DND-41 (cell line): ENCODE data around the gene COBL.

Source experiments
- ATAC-seq: fragments of 200-7000 bp; cut with Tn5 transposase; 3 replicates; pipeline ENCODE4 v1.9.1; 2021; ENCODE audit warnings: low read depth; ENCODE audit not compliant: insufficient read depth
- DNase-seq: peaks from one replicate; pipeline ENCODE4 v3.0.0-alpha.2; 2020
- H2AFZ ChIP-seq: 2 replicates; pipeline ENCODE4 v1.6.0; 2012; ENCODE audit warnings: low read depth, low read length
- H3K27ac ChIP-seq: 2 replicates; pipeline ENCODE4 v1.5.1; 2012; ENCODE audit warnings: low read length, inconsistent platforms
- H3K27me3 ChIP-seq: fragments of 200-600 bp; sonication (generic); 2 replicates; pipeline ENCODE4 v1.6.0; 2012; ENCODE audit warnings: low read length, mild to moderate bottlenecking, inconsistent platforms; ENCODE audit not compliant: insufficient read depth, poor library complexity
- H3K36me3 ChIP-seq: 2 replicates; pipeline ENCODE4 v1.5.1; 2012; ENCODE audit warnings: low read length, inconsistent platforms; ENCODE audit not compliant: insufficient read depth
- H3K4me1 ChIP-seq: 2 replicates; pipeline ENCODE4 v1.5.1; 2012; ENCODE audit warnings: mild to moderate bottlenecking, low read length; ENCODE audit not compliant: insufficient read depth
- H3K4me2 ChIP-seq: 2 replicates; pipeline ENCODE4 v1.6.0; 2012; ENCODE audit warnings: mild to moderate bottlenecking, moderate library complexity, low read length, inconsistent platforms; ENCODE audit not compliant: insufficient read depth
- H3K4me3 ChIP-seq, 2 experiments: fragments of 200-600 bp in 1 of 2; shearing (Covaris generic) in 1 of 2; 2 replicates each; pipeline ENCODE4 v1.5.1; 2012 to 2016; ENCODE audit warnings: inconsistent platforms in 2 of 2, low read length in 2 of 2, mild to moderate bottlenecking in 2 of 2, low read depth in 1 of 2, moderate library complexity in 1 of 2
- H3K79me2 ChIP-seq: 2 replicates; pipeline ENCODE4 v1.6.0; 2012; ENCODE audit warnings: low read length, inconsistent platforms; ENCODE audit not compliant: insufficient read depth
- H3K9ac ChIP-seq: 2 replicates; pipeline ENCODE4 v1.6.0; 2012; ENCODE audit warnings: low read depth, mild to moderate bottlenecking, inconsistent platforms, low read length, moderate library complexity
- H3K9me3 ChIP-seq: 2 replicates; pipeline ENCODE4 v1.5.1; 2012; ENCODE audit warnings: low read length, moderate library complexity, mild to moderate bottlenecking, inconsistent platforms; ENCODE audit not compliant: insufficient read depth, severe bottlenecking
- H4K20me1 ChIP-seq: 2 replicates; pipeline ENCODE4 v1.6.0; 2012; ENCODE audit warnings: low read length; ENCODE audit not compliant: insufficient read depth
- CTCF ChIP-seq: IDR thresholded peaks from 2 replicates; pipeline ENCODE4 v1.5.1; 2012; ENCODE audit warnings: borderline replicate concordance, low read length, moderate library complexity, mild to moderate bottlenecking; ENCODE audit not compliant: poor library complexity, severe bottlenecking; ENCODE audit errors: extremely low read depth
- EZH2 ChIP-seq: IDR thresholded peaks from 3 replicates; pipeline ENCODE4 v1.6.1; 2012; ENCODE audit warnings: borderline replicate concordance, low read depth, mild to moderate bottlenecking, moderate library complexity, low read length, inconsistent platforms; ENCODE audit not compliant: severe bottlenecking

COBL gene

DNA sequence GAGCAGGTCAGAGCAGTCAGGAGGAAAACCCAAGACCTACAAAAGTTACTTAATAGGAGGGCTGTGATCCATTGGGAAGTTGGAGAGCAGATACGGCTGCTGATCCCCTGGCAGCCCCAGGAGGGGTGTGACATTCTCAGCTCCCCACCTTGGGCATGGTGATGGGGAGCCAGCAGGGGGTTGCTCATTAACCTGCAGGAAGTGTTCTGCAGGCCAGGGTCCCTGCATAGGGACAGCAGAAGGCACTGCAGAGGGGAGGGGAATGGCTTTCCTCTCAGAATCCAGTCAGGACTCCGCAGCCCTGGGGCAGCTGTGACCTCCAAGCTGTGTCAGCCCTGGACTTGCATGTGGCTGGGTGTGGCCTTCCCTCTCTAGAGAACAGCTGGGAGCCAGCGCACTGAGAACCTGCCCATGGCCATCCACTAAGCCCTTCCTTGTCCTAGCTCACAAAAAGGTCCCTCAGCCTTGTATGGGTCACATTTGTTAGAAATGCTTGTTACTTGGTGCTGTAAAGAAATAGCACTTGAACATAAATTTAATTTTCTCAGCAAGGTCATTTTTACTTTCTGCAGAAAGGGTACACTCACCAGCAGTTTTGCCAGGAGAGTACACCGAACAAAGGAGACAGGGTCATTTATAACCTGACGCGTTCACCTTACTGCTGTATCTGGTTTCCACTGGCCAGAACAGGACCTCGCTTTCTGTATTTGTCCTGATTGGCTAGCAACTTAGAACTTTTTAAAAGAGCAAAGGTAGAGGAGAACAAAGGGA lies 169.6 kb downstream of the COBL start:
- Histone ChIP-seq H3K79me2 (no peaks in the 10 kb centered on the region), H3K4me3 (no peak overlapping the region), H3K9ac (no peak overlapping the region), H3K27ac (no peak overlapping the region), H2AFZ (no peak overlapping the region), H3K36me3 (no peaks in the 10 kb centered on the region), H3K9me3 (peaks cover 11% of the 10 kb centered on the region), H3K27me3 (peaks cover 4% of the 10 kb centered on the region), H3K4me2 (no peak overlapping the region), H3K4me1 (no peaks in the 10 kb centered on the region), H4K20me1 (no peaks in the 10 kb centered on the region)
- no peak for TF ChIP-seq EZH2
- no peak for TF ChIP-seq CTCF
- DNase-seq: no peak
- ATAC-seq: no peak

DNA sequence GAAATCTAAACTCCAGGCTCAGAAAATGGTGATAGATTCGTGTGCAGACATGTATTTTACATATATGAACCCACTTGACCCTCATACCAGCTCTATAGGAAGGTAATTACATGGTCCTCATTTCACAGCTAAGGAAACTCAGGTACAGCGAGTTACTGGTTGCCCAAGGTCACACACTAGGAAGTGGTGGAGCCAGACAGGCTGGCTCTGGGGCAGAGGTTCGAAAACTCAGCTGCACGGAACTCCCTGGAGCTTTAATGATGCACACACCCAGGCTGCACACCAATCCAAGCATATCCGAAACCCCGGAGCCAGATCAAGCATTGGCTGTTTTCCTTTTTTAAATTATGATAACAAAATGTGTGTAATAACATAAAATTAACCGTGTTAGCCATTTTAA lies 172.4 kb downstream of the COBL start:
- ATAC-seq: no peak
- no peaks in the 10 kb centered on the region for H3K4me1 ChIP-seq
- peaks cover 11% of the 10 kb centered on the region for H3K9me3 ChIP-seq
- H3K27ac ChIP-seq: no peak overlapping the region
- H2AFZ ChIP-seq: no peak overlapping the region
- H4K20me1 ChIP-seq: no peaks in the 10 kb centered on the region
- no peak overlapping the region for H3K9ac ChIP-seq
- DNase-seq: no peak
- H3K36me3 ChIP-seq: no peaks in the 10 kb centered on the region
- H3K79me2 ChIP-seq: no peaks in the 10 kb centered on the region
- TF ChIP-seq CTCF: no peak
- TF ChIP-seq EZH2: no peak
- no peak overlapping the region for H3K4me3 ChIP-seq
- H3K27me3 ChIP-seq: peaks cover 11% of the 10 kb centered on the region
- no peak overlapping the region for H3K4me2 ChIP-seq

GRCh38 chr7:51142741-51143385 lies 173.7 kb downstream of the COBL start:
- no peak for TF ChIP-seq CTCF
- no peak for TF ChIP-seq EZH2
- no peak overlapping the region for H2AFZ ChIP-seq
- no peaks in the 10 kb centered on the region for H4K20me1 ChIP-seq
- H3K4me2 ChIP-seq: no peak overlapping the region
- no peaks in the 10 kb centered on the region for H3K36me3 ChIP-seq
- ATAC-seq: no peak
- H3K9me3 ChIP-seq: peaks cover 11% of the 10 kb centered on the region
- no peak overlapping the region for H3K9ac ChIP-seq
- DNase-seq: no peak
- no peak overlapping the region for H3K4me3 ChIP-seq
- no peak overlapping the region for H3K27ac ChIP-seq
- no peaks in the 10 kb centered on the region for H3K4me1 ChIP-seq
- H3K79me2 ChIP-seq: no peaks in the 10 kb centered on the region
- H3K27me3 ChIP-seq: peaks cover 11% of the 10 kb centered on the region
